ENCODE data around the gene ZNF496.

DNA sequence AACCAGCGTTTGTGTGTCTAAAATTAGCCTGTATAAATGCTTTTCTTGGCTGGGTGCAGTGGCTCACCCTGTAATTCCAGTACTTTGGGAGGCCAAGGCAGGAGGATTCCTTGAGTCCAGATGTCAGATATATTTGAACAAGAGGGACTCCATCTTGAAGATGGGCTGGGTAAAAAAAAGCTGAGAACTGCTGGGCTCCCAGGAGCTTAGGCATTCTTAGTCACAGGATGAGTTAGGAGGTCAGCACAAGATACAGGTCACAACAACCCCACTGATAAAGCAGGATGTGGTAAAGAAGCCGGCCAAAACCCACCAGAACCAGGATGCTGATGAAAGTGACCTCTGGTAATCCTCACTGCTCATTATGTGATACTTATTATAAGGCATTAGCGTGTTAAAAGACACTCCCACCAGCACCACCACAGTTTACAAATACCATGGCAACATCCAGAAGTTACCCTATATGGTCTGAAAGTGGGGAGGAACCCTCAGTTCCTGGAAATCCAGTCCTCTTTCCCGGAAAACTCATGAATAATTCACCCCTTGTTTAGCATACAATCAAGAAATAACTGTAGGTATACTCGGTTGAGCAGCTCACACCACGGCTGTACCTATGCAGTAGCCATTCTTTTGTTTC is 36.2 kb upstream of the ZNF496 start:
- TF ChIP-seq EP300 (IDR thresholded peaks at IDR 0.05; ENCODE audit: low read length) (peak; percentile 76), NFIX (CRISPR knock-in tag; IDR thresholded peaks at IDR 0.05; ENCODE audit: low read depth) (peak; percentile 83), FOXM1 (IDR thresholded peaks at IDR 0.05; ENCODE audit: low read depth) (no peak), FOXM1 (CRISPR knock-in tag; IDR thresholded peaks at IDR 0.05; ENCODE audit: low read depth) (no peak), HSF4 (CRISPR knock-in tag; IDR thresholded peaks at IDR 0.05; ENCODE audit: borderline replicate concordance) (peak; percentile 87; the same call in 1 of the 2 replicates)
- TF ChIP-seq, protein P1, sequence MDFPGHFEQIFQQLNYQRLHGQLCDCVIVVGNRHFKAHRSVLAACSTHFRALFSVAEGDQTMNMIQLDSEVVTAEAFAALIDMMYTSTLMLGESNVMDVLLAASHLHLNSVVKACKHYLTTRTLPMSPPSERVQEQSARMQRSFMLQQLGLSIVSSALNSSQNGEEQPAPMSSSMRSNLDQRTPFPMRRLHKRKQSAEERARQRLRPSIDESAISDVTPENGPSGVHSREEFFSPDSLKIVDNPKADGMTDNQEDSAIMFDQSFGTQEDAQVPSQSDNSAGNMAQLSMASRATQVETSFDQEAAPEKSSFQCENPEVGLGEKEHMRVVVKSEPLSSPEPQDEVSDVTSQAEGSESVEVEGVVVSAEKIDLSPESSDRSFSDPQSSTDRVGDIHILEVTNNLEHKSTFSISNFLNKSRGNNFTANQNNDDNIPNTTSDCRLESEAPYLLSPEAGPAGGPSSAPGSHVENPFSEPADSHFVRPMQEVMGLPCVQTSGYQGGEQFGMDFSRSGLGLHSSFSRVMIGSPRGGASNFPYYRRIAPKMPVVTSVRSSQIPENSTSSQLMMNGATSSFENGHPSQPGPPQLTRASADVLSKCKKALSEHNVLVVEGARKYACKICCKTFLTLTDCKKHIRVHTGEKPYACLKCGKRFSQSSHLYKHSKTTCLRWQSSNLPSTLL (IDR thresholded peaks at IDR 0.05): no peak
